ENCODE measurements around the gene TFPT.

GRCh38 chr19:54147676-54148075 is 32.2 kb upstream of the TFPT start:
- TF ChIP-seq CTCF (IDR thresholded peaks at IDR 0.05): no peak
- TF ChIP-seq POLR2A (IDR thresholded peaks at IDR 0.05): no peak
